Fibroblast of lung (primary cell): ENCODE data around the gene NODAL.

Source experiments
- CTCF ChIP-seq, 2 donors: IDR thresholded peaks in 1 of 2; conservative IDR thresholded peaks in 1 of 2; 1 replicate in 1 of 2; 2 replicates in 1 of 2; pipeline ENCODE4 v1.5.1; 2011 to 2012; ENCODE audit warnings: low read length in 2 of 2, control low read depth in 1 of 2, inconsistent platforms in 1 of 2, low read depth in 1 of 2, mild to moderate bottlenecking in 1 of 2
- EZH2 ChIP-seq: IDR thresholded peaks from 2 replicates; pipeline ENCODE4 v1.5.1; 2012; ENCODE audit warnings: low read length, control low read depth, mild to moderate bottlenecking; ENCODE audit errors: missing control alignments

GRCh38 chr10:70426823-70427222, 14.7 kb downstream of the NODAL start:
- no peak for TF ChIP-seq CTCF (conservative IDR thresholded peaks at IDR 0.05 in 1 of 2, IDR thresholded peaks at IDR 0.05 in 1 of 2; ENCODE audit: low read depth in 1 of 2, low read length in 2 of 2)
- TF ChIP-seq EZH2: no peak
